GM18498 (cell line): Measurements from ENCODE around the gene PRSS33.

Source experiments
- ATAC-seq: cut with Tn5 transposase; IDR thresholded peaks from one replicate; pipeline ENCODE4 v1.9.1; 2021; ENCODE audit warnings: mild to moderate bottlenecking, moderate library complexity; ENCODE audit not compliant: unreplicated experiment

PRSS33 gene

DNA sequence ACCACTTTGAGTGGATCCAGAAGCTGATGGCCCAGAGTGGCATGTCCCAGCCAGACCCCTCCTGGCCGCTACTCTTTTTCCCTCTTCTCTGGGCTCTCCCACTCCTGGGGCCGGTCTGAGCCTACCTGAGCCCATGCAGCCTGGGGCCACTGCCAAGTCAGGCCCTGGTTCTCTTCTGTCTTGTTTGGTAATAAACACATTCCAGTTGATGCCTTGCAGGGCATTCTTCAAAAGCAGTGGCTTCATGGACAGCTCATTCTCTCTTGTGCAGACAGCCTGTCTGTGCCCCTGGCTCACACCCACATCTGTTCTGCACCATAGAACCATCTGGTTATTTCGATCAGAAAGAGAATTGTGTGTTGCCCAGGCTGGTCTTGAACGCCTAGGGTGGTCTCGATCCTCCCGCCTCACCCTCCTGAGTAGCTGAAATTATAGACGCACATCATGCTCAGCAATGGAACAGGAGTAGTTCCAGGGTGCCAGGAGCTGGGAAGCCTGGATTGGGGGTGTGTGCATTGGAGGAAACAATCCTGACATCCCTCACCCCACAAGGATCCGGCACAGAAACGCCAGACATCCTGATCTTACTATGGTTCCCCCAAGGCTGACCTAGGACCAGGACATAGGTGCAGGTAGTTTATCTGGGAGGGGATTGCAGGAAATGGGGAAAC, 34.3 kb upstream of the PRSS33 start:
- no peak for ATAC-seq

DNA sequence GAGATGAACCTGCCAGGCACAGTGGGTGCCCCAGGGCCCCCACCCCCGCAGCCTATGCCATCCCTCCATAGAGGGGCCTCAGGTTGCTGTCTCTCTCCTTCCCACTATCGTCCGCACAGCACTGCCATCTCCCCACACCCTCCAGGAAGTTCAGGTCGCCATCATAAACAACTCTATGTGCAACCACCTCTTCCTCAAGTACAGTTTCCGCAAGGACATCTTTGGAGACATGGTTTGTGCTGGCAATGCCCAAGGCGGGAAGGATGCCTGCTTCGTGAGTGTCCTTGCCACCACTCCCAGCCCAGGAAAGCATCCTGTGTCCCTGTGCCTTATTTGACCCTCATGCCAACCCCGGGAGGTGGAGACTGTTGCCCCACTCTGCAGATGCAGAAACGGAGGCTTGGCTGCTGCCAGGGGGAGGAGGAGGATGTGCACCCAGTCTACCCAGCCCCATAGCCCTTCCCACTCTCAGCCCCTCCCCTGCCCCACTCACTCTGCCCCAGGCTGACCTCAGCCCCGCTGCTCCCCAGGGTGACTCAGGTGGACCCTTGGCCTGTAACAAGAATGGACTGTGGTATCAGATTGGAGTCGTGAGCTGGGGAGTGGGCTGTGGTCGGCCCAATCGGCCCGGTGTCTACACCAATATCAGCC, 33.6 kb upstream of the PRSS33 start:
- ATAC-seq, result no peak

- ATAC-seq, result no peak
Measured at GRCh38 chr16:2819939-2820835, 32.8 kb upstream of the PRSS33 start.

GRCh38 chr16:2819179-2819938, 32.0 kb upstream of the PRSS33 start:
- no peak for ATAC-seq

GRCh38 chr16:2818272-2818876, 31.0 kb upstream of the PRSS33 start:
- no peak for ATAC-seq

DNA sequence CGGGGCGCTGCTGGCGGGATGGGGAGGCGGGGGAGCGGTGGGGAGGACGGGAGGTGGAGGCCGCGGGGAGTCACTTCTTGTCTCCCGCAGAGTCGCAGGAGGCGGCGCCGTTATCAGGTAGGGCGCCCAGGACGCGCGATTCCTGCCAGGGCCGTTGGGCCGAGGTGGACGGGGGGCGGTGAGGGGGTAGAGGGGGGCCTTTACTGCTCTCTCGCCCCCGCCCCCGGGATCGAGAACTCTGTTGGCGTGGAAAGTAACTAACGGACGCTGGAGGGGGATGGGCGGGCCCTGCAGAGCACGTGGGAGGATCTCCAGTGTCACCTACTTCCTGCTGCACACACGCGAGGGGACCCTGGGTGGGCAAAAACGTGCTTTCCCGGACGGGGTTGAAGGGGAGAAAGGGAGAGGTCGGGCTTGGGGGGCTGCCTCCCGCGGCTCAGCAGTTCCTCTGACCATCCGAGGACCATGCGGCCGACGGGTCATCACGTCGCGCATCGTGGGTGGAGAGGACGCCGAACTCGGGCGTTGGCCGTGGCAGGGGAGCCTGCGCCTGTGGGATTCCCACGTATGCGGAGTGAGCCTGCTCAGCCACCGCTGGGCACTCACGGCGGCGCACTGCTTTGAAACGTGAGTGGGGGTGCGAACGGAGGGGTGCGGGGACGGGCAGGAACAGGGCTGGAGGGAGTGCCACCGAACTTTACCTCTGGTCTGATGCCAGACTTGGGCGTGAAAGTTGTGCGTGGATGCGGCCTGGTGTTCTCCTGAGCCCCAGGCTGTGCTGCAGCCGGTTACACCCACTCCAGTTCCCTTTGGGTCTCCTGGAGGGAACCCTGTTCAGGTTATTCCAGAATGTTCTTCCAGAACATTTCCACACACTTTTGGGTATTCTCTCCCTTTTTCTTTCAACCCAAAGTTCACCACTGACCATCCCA, 30.2 kb upstream of the PRSS33 start:
- no peak for ATAC-seq

DNA sequence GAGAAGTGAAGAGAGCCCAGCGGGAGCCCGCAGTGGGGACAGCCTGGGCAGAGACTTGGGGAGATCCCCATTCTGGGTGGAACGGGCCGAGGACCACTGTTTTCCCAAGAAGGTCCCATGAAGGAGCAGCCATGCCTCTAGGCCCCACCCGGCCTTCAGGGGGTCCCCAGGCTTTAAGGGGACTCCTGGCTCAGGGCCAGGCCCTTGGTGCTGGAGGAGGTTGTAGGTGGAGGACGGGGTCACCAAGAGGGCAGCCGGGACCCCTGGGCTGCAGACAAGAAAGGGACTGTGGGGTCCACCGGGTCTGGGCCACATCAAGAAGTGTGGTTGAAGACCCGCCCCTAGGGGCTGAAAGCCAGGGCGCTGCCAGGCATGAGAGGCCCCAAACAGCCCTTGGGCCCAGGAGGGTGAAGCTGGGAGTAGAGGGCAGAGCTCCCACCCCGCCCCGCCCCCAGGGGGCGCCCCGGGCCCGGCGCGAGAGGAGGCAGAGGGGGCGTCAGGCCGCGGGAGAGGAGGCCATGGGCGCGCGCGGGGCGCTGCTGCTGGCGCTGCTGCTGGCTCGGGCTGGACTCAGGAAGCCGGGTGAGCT, 29.5 kb upstream of the PRSS33 start, which contains the start of gene PRSS21:
TSS of gene PRSS21 (plus strand) at position 487 of the 589 bp plus-strand sequence. CDS start at position 519, 32 bp downstream.
- no peak for ATAC-seq

DNA sequence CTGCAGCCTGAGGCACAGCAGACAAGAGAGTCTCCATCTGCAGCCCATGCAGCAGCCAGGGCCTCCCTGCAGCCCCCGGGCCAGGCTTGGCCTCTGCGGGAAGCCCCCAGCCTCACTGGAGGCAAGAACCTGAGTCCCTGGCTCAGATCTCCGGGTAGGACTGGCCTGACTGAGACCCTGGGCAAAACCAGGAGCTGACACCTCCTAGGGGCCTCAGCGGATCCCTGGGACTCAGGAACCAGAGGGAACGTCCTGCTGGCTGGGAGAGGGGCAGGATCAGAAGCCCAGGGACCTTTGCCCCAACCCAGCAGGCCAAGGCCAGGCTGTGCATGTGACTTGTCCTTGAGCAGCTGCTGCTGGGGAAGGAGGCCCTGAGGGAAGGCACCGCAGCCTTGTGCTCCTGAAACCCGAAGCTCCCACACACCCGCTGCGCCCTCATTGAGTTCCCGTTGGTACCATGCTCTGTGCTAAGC, 28.0 kb upstream of the PRSS33 start:
- ATAC-seq, result no peak

- ATAC-seq, result no peak
Measured at GRCh38 chr16:2814551-2815298, 27.4 kb upstream of the PRSS33 start.

GRCh38 chr16:2813771-2814221, 26.4 kb upstream of the PRSS33 start:
- no peak for ATAC-seq

DNA sequence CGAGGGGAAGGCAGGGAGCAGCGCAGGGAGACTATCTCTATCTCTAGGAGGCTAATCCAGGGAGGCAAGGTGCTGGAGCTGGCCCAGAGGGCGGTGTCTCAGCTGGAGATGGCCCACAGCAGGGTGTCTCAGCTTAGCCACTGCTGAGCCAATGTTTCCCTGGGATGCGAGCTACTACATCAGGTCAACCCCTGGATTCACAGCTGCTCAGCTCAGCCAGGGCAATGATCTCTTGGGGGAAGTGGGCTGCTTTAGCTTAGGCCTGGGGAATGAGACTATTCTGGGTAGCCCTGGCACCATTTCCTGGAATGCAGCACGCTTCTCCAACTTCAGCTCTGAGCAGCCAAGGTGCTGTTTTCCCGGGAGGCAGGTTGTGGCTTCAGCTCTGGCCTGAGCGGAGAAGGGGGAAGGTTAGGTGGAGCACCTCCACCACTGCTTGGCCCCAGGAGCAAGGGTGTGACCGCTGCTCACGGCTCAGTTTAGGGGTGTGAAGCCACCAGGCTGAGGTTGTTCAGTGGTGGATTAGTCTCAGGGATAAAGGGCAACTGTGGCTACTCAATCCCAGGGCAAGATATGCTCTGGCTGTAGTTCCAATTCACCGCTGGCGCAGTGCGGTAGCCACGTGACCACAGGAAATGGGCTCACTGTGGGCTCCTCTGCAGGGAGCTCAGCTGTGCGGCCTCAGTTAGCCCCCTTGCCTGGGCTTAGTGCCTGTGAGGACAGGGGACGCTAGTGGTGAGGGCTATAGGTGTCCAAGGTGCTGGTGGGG, 24.5 kb upstream of the PRSS33 start:
- no peak for ATAC-seq

GRCh38 chr16:2810651-2811050, 23.3 kb upstream of the PRSS33 start:
- no peak for ATAC-seq

- no peak for ATAC-seq
Measured at GRCh38 chr16:2809149-2809760, 21.9 kb upstream of the PRSS33 start.

- ATAC-seq, result no peak
Measured at GRCh38 chr16:2808181-2808580, 20.8 kb upstream of the PRSS33 start.

GRCh38 chr16:2806286-2806685, 18.9 kb upstream of the PRSS33 start:
- no peak for ATAC-seq

GRCh38 chr16:2804728-2805127, 17.4 kb upstream of the PRSS33 start:
- no peak for ATAC-seq
